Calu3 (cell line): ENCODE measurements around the gene ATP8B3. TPM values are rescaled to one million over a fixed set of nuclear protein-coding genes. Genes with fewer than 3 reads are reported as not detected.

ENCODE experiments used
- BruUV-seq: library from RNA; stranded (reverse); fragments of 400-500 nt; replicated peaks from 2 replicates; lab custom pipeline; 2021; lab: Mats Ljungman, UMichigan
- CTCF ChIA-PET: fragments of 300-600 bp; sonication (Branson Sonifier 250); formaldehyde crosslinking; loops from one replicate; lab custom pipeline; 2022; ENCODE audit warnings: antibody characterized with exemption; lab: Charles Lee
- DNase-seq: peaks from one replicate; pipeline ENCODE4 v3.0.0; 2022
- H3K27ac Mint-ChIP-seq: one replicate; pipeline ENCODE4 v1.8.0; 2022; ENCODE audit warnings: mixed read lengths; ENCODE audit not compliant: unreplicated experiment
- H3K27me3 Mint-ChIP-seq: one replicate; pipeline ENCODE4 v1.8.0; 2022; ENCODE audit warnings: mixed read lengths; ENCODE audit not compliant: unreplicated experiment
- H3K36me3 Mint-ChIP-seq: one replicate; pipeline ENCODE4 v1.8.0; 2022; ENCODE audit warnings: mild to moderate bottlenecking, moderate library complexity, mixed read lengths; ENCODE audit not compliant: insufficient read depth, unreplicated experiment
- H3K4me1 Mint-ChIP-seq: one replicate; pipeline ENCODE4 v1.8.0; 2022; ENCODE audit warnings: mild to moderate bottlenecking, low read depth, mixed read lengths; ENCODE audit not compliant: unreplicated experiment
- H3K4me3 Mint-ChIP-seq: one replicate; pipeline ENCODE4 v1.8.0; 2022; ENCODE audit warnings: mild to moderate bottlenecking, low read depth, moderate library complexity, mixed read lengths; ENCODE audit not compliant: unreplicated experiment
- H3K9me3 Mint-ChIP-seq: one replicate; pipeline ENCODE4 v1.8.0; 2022; ENCODE audit warnings: low read depth, mixed read lengths; ENCODE audit not compliant: unreplicated experiment
- intact Hi-C: fragments of 100-400 bp; cut with micrococcal nuclease; formaldehyde crosslinking; loops from one replicate; pipeline ENCODE4 v1.10.0; 2022; ENCODE audit not compliant: unreplicated experiment
- total RNA-seq: library from RNA; stranded (reverse); gene quantifications from 2 replicates; pipeline ENCODE4 v1.2.3, GENCODE V29; 2022
- TF ChIP-seq, protein P1 (sequence below): fragments of 200-600 bp; IDR thresholded peaks from one replicate; pipeline ENCODE4 v1.8.0; 2022; ENCODE audit warnings: antibody characterized with exemption; ENCODE audit not compliant: unreplicated experiment

ATP8B3 gene
- total RNA-seq, 1 experiment from 2014 or later, result 6.7 TPM

GRCh38 chr19:1742989-1743696, 68.9 kb downstream of the ATP8B3 start:
- TF ChIP-seq, protein P1, sequence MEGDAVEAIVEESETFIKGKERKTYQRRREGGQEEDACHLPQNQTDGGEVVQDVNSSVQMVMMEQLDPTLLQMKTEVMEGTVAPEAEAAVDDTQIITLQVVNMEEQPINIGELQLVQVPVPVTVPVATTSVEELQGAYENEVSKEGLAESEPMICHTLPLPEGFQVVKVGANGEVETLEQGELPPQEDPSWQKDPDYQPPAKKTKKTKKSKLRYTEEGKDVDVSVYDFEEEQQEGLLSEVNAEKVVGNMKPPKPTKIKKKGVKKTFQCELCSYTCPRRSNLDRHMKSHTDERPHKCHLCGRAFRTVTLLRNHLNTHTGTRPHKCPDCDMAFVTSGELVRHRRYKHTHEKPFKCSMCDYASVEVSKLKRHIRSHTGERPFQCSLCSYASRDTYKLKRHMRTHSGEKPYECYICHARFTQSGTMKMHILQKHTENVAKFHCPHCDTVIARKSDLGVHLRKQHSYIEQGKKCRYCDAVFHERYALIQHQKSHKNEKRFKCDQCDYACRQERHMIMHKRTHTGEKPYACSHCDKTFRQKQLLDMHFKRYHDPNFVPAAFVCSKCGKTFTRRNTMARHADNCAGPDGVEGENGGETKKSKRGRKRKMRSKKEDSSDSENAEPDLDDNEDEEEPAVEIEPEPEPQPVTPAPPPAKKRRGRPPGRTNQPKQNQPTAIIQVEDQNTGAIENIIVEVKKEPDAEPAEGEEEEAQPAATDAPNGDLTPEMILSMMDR, result no peak
- no peak overlapping the region for H3K27ac Mint-ChIP-seq
- peaks cover 24% of the 10 kb centered on the region for H3K36me3 Mint-ChIP-seq
- no TSS peak for BruUV-seq
- intact Hi-C loops, result no loop called here
- no peak overlapping the region for H3K4me3 Mint-ChIP-seq
- H3K4me1 Mint-ChIP-seq, result no peaks in the 10 kb centered on the region
- H3K27me3 Mint-ChIP-seq, result no peaks in the 10 kb centered on the region
- no peak for DNase-seq
- H3K9me3 Mint-ChIP-seq, result no peaks in the 10 kb centered on the region
- CTCF ChIA-PET, result interaction anchor here (0.7 kb wide), 1 partner anchor 29 kb away, joined by 4 read pairs; no protein-coding TSS in a partner anchor

- Mint-ChIP-seq H3K4me1 (no peaks in the 10 kb centered on the region), H3K36me3 (peaks cover 2% of the 10 kb centered on the region), H3K9me3 (no peaks in the 10 kb centered on the region), H3K27me3 (no peaks in the 10 kb centered on the region), H3K27ac (no peak overlapping the region), H3K4me3 (no peak overlapping the region)
- DNase-seq, result no peak
- no TSS peak for BruUV-seq
- CTCF ChIA-PET, result no interaction called here
- TF ChIP-seq, protein P1, result no peak
- intact Hi-C loops, result no loop called here
These were observed 72.0 kb downstream of the ATP8B3 start for GRCh38 chr19:1739960-1740629.

DNA sequence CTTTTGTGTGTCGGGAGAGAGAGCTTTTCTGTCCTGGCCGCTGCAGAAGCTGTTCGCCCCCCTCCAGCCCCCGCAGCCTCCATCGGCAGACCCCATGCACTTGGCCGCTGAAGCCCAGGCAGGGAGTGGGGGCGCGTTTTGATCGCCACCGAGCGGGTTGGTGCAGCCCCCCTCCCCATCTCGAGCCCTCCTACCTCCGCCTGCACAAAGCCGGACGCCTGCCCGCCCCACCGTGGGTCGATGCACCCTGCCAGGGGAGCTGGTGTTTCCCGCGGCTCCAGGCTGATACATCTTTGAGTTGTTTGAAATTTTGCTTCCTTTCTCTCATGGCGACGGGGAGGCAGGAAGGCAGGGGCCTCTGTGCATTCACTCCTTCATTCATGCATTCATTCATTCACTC, 75.1 kb downstream of the ATP8B3 start:
- Mint-ChIP-seq H3K27ac (no peak overlapping the region), H3K9me3 (no peaks in the 10 kb centered on the region), H3K4me3 (no peak overlapping the region), H3K36me3 (peaks cover 6% of the 10 kb centered on the region), H3K27me3 (no peaks in the 10 kb centered on the region), H3K4me1 (no peaks in the 10 kb centered on the region)
- no TSS peak for BruUV-seq
- intact Hi-C loops, result no loop called here
- TF ChIP-seq, protein P1, result no peak
- CTCF ChIA-PET, result no interaction called here
- DNase-seq, result no peak

GRCh38 chr19:1736280-1736679, 75.8 kb downstream of the ATP8B3 start:
- BruUV-seq, result no TSS peak
- Mint-ChIP-seq H3K27me3 (no peaks in the 10 kb centered on the region), H3K9me3 (no peaks in the 10 kb centered on the region), H3K27ac (no peak overlapping the region), H3K4me1 (no peaks in the 10 kb centered on the region), H3K4me3 (no peak overlapping the region), H3K36me3 (peaks cover 6% of the 10 kb centered on the region)
- TF ChIP-seq, protein P1, result no peak
- CTCF ChIA-PET, result no interaction called here
- no peak for DNase-seq
- intact Hi-C loops, result no loop called here
